B cell (primary cell): ENCODE data around the gene STARD4. TPM values are rescaled to one million over a fixed set of nuclear protein-coding genes. Genes with fewer than 3 reads are reported as not detected.

Experiments
- ATAC-seq: fragments of 200-7000 bp; cut with Tn5 transposase; one replicate; pipeline ENCODE4 v1.10.0; 2021; ENCODE audit warnings: low read depth, mild to moderate bottlenecking, moderate number of reproducible peaks, moderate library complexity
- CTCF ChIA-PET: fragments of 350-600 bp; sonication (Branson Sonifier 250); formaldehyde crosslinking; loops from one replicate; lab custom pipeline; 2021; ENCODE audit warnings: antibody characterized with exemption, inconsistent platforms; lab: Charles Lee
- POLR2A ChIA-PET: fragments of 350-600 bp; sonication (Branson Sonifier 250); formaldehyde crosslinking; loops from one replicate; lab custom pipeline; 2021; ENCODE audit warnings: antibody characterized with exemption; lab: Charles Lee
- DNase-seq: peaks from one replicate; pipeline ENCODE4 v3.0.0; 2013
- H2AFZ ChIP-seq: 2 replicates; pipeline ENCODE4 v1.6.1; 2012; ENCODE audit warnings: mild to moderate bottlenecking, low read depth, low read length; ENCODE audit not compliant: insufficient read depth, poor library complexity, severe bottlenecking
- H3K27ac ChIP-seq, 2 donors: 1 replicate in 1 of 2; 2 replicates in 1 of 2; pipeline ENCODE4 v1.5.1; 2012 to 2013; ENCODE audit warnings: low read length in 2 of 2, mild to moderate bottlenecking in 2 of 2, moderate library complexity in 1 of 2
- H3K27me3 ChIP-seq, 4 experiments: fragments of 200-600 bp in 1 of 4; sonication (generic) in 1 of 4; replicated peaks in 1 of 4; 1 replicate in 2 of 4; 2 replicates in 2 of 4; pipeline versions ENCODE4 v1.6.1 to v1.7.0; 2013 to 2016; ENCODE audit warnings: low read length in 3 of 4, mild to moderate bottlenecking in 2 of 4, mixed read lengths in 1 of 4, moderate library complexity in 1 of 4; ENCODE audit not compliant: insufficient read depth in 4 of 4, control insufficient read depth in 3 of 4; ENCODE audit errors: control extremely low read depth in 1 of 4
- H3K36me3 ChIP-seq, 2 experiments: replicated peaks in 1 of 2; 1 replicate in 1 of 2; 2 replicates in 1 of 2; pipeline versions ENCODE4 v1.6.1 to v1.7.1; 2013; ENCODE audit warnings: low read length in 1 of 2; ENCODE audit not compliant: insufficient read depth in 2 of 2, control insufficient read depth in 1 of 2; ENCODE audit errors: control extremely low read depth in 1 of 2, extremely low read depth in 1 of 2
- H3K4me1 ChIP-seq, 2 donors: fragments of 200-600 bp in 1 of 2; sonication (generic) in 1 of 2; 1 replicate in 1 of 2; 2 replicates in 1 of 2; pipeline versions ENCODE4 v1.5.1 to v1.6.1; 2013 to 2017; ENCODE audit warnings: low read length in 2 of 2; ENCODE audit not compliant: control insufficient read depth in 2 of 2, insufficient read depth in 2 of 2
- H3K4me2 ChIP-seq: replicated peaks from 2 replicates; pipeline ENCODE3; 2012; ENCODE audit warnings: mild to moderate bottlenecking, low read depth, low read length; ENCODE audit not compliant: poor library complexity, severe bottlenecking
- H3K4me3 ChIP-seq, 5 experiments: fragments of 200-600 bp in 1 of 5; sonication (generic) in 1 of 5; 1 replicate in 3 of 5; 2 replicates in 2 of 5; pipeline versions ENCODE4 v1.5.1 to v1.7.0; 2011 to 2016; ENCODE audit warnings: low read length in 4 of 5, mild to moderate bottlenecking in 4 of 5, low read depth in 2 of 5, control low read depth in 1 of 5, moderate library complexity in 1 of 5; ENCODE audit not compliant: insufficient read depth in 1 of 5; ENCODE audit errors: control extremely low read depth in 1 of 5, extremely low read depth in 1 of 5
- H3K79me2 ChIP-seq: fragments of 200-600 bp; sonication (generic); one replicate; pipeline ENCODE4 v1.6.0; 2016; ENCODE audit warnings: low read length; ENCODE audit not compliant: control insufficient read depth, insufficient read depth
- H3K9ac ChIP-seq: fragments of 200-600 bp; sonication (generic); 2 replicates; pipeline ENCODE4 v1.6.1; 2017; ENCODE audit warnings: mild to moderate bottlenecking, low read length, moderate library complexity
- H3K9me3 ChIP-seq, 3 donors: one replicate each; pipeline versions ENCODE4 v1.6.1 to v1.7.1; 2013; ENCODE audit warnings: low read length in 2 of 3; ENCODE audit not compliant: control insufficient read depth in 2 of 3, insufficient read depth in 1 of 3; ENCODE audit errors: control extremely low read depth in 1 of 3
- H4K20me1 ChIP-seq: 2 replicates; pipeline ENCODE4 v1.6.0; 2012; ENCODE audit warnings: mild to moderate bottlenecking, low read length; ENCODE audit not compliant: insufficient read depth, control insufficient read depth, poor library complexity, severe bottlenecking
- H3K27ac Mint-ChIP-seq: one replicate; pipeline ENCODE4 v1.8.0; 2021; ENCODE audit warnings: mixed read lengths
- H3K27me3 Mint-ChIP-seq: one replicate; pipeline ENCODE4 v1.8.0; 2021; ENCODE audit warnings: mixed read lengths
- H3K4me1 Mint-ChIP-seq: one replicate; pipeline ENCODE4 v1.8.0; 2021; ENCODE audit warnings: mixed read lengths
- H3K4me3 Mint-ChIP-seq: one replicate; pipeline ENCODE4 v1.8.0; 2021; ENCODE audit warnings: mixed read lengths
- H3K9me3 Mint-ChIP-seq: one replicate; pipeline ENCODE4 v1.8.0; 2022; ENCODE audit warnings: mixed read lengths; ENCODE audit not compliant: insufficient read depth
- EZH2 ChIP-seq: IDR thresholded peaks from 2 replicates; pipeline ENCODE4 v1.6.1; 2012; ENCODE audit warnings: borderline replicate concordance, low read depth, mild to moderate bottlenecking, moderate library complexity, low read length; ENCODE audit not compliant: insufficient read depth, poor library complexity, severe bottlenecking
- WGBS: methylation state at CpG from one replicate; pipeline ENCODE4 v1.1.5; 2013; ENCODE audit warnings: missing lambda C conversion rate; ENCODE audit not compliant: insufficient coverage; 5-methylcytosine and 5-hydroxymethylcytosine counted together
- intact Hi-C: fragments of 100-400 bp; cut with micrococcal nuclease; formaldehyde crosslinking; loops from one replicate; pipeline ENCODE4 v1.10.0; 2022
- polyA plus RNA-seq: library from polyadenylated mRNA; depleted of rRNA; stranded (reverse); fragments of >200 nt; gene quantifications from 2 replicates; pipeline ENCODE4 v1.2.3, GENCODE V29; 2012
- total RNA-seq, 2 donors: library from RNA; stranded (reverse); fragments of 120-200 nt in 1 of 2; gene quantifications; 1 replicate in 1 of 2; 2 replicates in 1 of 2; pipeline versions ENCODE4 v1.2.3 to v1.2.4, GENCODE V29; 2013 to 2022
- TF ChIP-seq, protein P1 (sequence below): fragments of 200-600 bp; IDR thresholded peaks from one replicate; pipeline ENCODE4 v1.8.0; 2022; ENCODE audit warnings: antibody characterized with exemption, mild to moderate bottlenecking

The STARD4 gene
- total and polyA plus RNA-seq, 2 donors (not counting 1 experiment from before 2014, with no cell fraction given): 7.6 to 31.1 TPM

DNA sequence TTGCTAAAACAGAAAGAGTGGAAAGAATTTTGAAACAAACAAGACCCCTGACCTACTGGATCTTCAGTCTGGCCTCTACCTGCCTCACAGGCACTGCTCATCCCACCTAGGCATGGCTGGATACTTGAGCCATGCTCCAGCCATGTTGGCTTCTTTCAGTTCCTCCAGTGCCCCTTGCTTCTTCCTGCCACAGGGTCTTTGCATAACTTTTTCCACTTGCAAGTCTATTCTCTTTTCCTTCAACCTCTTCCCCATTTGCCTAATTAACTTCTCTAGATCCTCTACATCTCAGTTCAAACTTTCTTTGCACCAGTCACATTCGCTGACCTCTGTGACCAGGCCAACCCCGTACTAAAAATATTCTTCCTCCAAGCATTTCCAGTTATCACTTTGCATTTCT, 50.4 kb downstream of the STARD4 start:
- Mint-ChIP-seq H3K27me3 (no peaks in the 10 kb centered on the region), H3K4me3 (no peak overlapping the region), H3K27ac (no peak overlapping the region), H3K4me1 (no peaks in the 10 kb centered on the region), H3K9me3 (no peaks in the 10 kb centered on the region)
- ChIA-PET POLR2A (no interaction called here), CTCF (no interaction called here)
- Histone ChIP-seq H3K79me2 (no peaks in the 10 kb centered on the region), H4K20me1 (no peaks in the 10 kb centered on the region), H3K9me3 (no peaks in the 10 kb centered on the region), H3K36me3 (no peaks in the 10 kb centered on the region), H3K4me3 (no peak overlapping the region), H2AFZ (no peak overlapping the region), H3K4me2 (no peak overlapping the region), H3K4me1 (no peaks in the 10 kb centered on the region), H3K9ac (no peak overlapping the region), H3K27ac (no peak overlapping the region), H3K27me3 (no peaks in the 10 kb centered on the region)
- no peak for ATAC-seq
- TF ChIP-seq, protein P1, sequence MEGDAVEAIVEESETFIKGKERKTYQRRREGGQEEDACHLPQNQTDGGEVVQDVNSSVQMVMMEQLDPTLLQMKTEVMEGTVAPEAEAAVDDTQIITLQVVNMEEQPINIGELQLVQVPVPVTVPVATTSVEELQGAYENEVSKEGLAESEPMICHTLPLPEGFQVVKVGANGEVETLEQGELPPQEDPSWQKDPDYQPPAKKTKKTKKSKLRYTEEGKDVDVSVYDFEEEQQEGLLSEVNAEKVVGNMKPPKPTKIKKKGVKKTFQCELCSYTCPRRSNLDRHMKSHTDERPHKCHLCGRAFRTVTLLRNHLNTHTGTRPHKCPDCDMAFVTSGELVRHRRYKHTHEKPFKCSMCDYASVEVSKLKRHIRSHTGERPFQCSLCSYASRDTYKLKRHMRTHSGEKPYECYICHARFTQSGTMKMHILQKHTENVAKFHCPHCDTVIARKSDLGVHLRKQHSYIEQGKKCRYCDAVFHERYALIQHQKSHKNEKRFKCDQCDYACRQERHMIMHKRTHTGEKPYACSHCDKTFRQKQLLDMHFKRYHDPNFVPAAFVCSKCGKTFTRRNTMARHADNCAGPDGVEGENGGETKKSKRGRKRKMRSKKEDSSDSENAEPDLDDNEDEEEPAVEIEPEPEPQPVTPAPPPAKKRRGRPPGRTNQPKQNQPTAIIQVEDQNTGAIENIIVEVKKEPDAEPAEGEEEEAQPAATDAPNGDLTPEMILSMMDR: no peak
- no peak for TF ChIP-seq EZH2
- DNase-seq: no peak
- 69% methylated on average over 2 of the region's 2 CpGs for WGBS
- intact Hi-C loops: no loop called here

DNA sequence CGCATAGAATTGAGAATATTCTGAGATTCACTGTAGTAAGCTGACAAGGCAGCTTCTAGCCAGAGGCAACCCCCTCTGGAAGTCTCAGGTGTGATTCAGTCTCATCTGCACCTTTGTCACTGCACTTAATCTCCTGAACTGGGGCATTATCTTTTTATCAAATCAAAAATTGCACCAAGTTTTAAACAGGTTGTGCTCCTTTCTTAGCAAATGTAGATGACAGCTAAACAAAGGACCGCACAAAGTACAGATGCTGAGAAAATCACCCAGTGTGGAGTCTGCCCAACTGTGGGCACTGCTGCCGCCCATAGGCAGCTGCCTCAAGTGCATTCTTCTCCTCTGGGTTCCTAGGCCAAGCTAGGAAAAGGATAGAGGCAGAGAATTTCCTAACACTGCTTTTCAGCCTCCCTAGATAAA, 51.1 kb downstream of the STARD4 start:
- intact Hi-C loops: no loop called here
- no peak overlapping the region for H3K27ac Mint-ChIP-seq
- no peak overlapping the region for H2AFZ ChIP-seq
- H3K4me3 ChIP-seq: no peak overlapping the region
- DNase-seq: no peak
- ChIA-PET CTCF (no interaction called here), POLR2A (no interaction called here)
- H3K36me3 ChIP-seq: no peaks in the 10 kb centered on the region
- no peaks in the 10 kb centered on the region for H3K27me3 ChIP-seq
- TF ChIP-seq, protein P1: no peak
- no peak for TF ChIP-seq EZH2
- no peaks in the 10 kb centered on the region for H3K9me3 Mint-ChIP-seq
- H3K4me3 Mint-ChIP-seq: no peak overlapping the region
- H3K4me2 ChIP-seq: no peak overlapping the region
- H3K79me2 ChIP-seq: no peaks in the 10 kb centered on the region
- H3K4me1 Mint-ChIP-seq: no peaks in the 10 kb centered on the region
- H4K20me1 ChIP-seq: no peaks in the 10 kb centered on the region
- 75% methylated on average over 2 of the region's 3 CpGs for WGBS
- H3K27me3 Mint-ChIP-seq: no peaks in the 10 kb centered on the region
- no peaks in the 10 kb centered on the region for H3K4me1 ChIP-seq
- ATAC-seq: no peak
- no peak overlapping the region for H3K27ac ChIP-seq
- no peaks in the 10 kb centered on the region for H3K9me3 ChIP-seq
- H3K9ac ChIP-seq: no peak overlapping the region
